IPS-18a (cell line): ENCODE results near the gene CHCHD5.

Experiments used
- H3K27ac ChIP-seq: one replicate; pipeline ENCODE4 v1.5.1; 2013; ENCODE audit warnings: low read length
- H3K27me3 ChIP-seq: one replicate; pipeline ENCODE4 v1.6.1; 2013; ENCODE audit warnings: mild to moderate bottlenecking, low read length; ENCODE audit not compliant: control insufficient read depth, insufficient read depth
- H3K36me3 ChIP-seq: one replicate; pipeline ENCODE4 v1.6.1; 2013; ENCODE audit warnings: low read depth, low read length; ENCODE audit not compliant: control insufficient read depth
- H3K4me1 ChIP-seq: one replicate; pipeline ENCODE4 v1.6.1; 2013; ENCODE audit warnings: low read depth, low read length; ENCODE audit not compliant: control insufficient read depth
- H3K4me3 ChIP-seq: one replicate; pipeline ENCODE4 v1.5.1; 2013; ENCODE audit warnings: low read length
- H3K9ac ChIP-seq: one replicate; pipeline ENCODE4 v1.6.1; 2013; ENCODE audit warnings: mild to moderate bottlenecking, low read length, moderate library complexity
- H3K9me3 ChIP-seq: one replicate; pipeline ENCODE4 v1.6.1; 2013; ENCODE audit warnings: low read depth, low read length; ENCODE audit not compliant: control insufficient read depth

CHCHD5 gene

GRCh38 chr2:112627060-112628040 lies 42.9 kb downstream of the CHCHD5 start:
- H3K27ac ChIP-seq: no peak overlapping the region

GRCh38 chr2:112629224-112629623 lies 44.8 kb downstream of the CHCHD5 start:
- Histone ChIP-seq H3K27ac (no peak overlapping the region), H3K27me3 (no peaks in the 10 kb centered on the region), H3K9ac (no peak overlapping the region), H3K4me1 (peaks cover 21% of the 10 kb centered on the region), H3K9me3 (no peaks in the 10 kb centered on the region), H3K4me3 (no peak overlapping the region), H3K36me3 (no peaks in the 10 kb centered on the region)

More at GRCh38 chr2:112627060-112628040, 42.9 kb downstream of the CHCHD5 start:
- no peak overlapping the region for H3K4me3 ChIP-seq
- no peak overlapping the region for H3K9ac ChIP-seq
- no peaks in the 10 kb centered on the region for H3K36me3 ChIP-seq
- H3K4me1 ChIP-seq: peaks cover 21% of the 10 kb centered on the region
- H3K27me3 ChIP-seq: no peaks in the 10 kb centered on the region
- no peaks in the 10 kb centered on the region for H3K9me3 ChIP-seq

GRCh38 chr2:112629823-112630222 lies 45.4 kb downstream of the CHCHD5 start:
- peaks cover 21% of the 10 kb centered on the region for H3K4me1 ChIP-seq
- H3K27me3 ChIP-seq: no peaks in the 10 kb centered on the region
- H3K27ac ChIP-seq: no peak overlapping the region
- H3K36me3 ChIP-seq: no peaks in the 10 kb centered on the region
- H3K9me3 ChIP-seq: no peaks in the 10 kb centered on the region
- no peak overlapping the region for H3K4me3 ChIP-seq
- no peak overlapping the region for H3K9ac ChIP-seq

GRCh38 chr2:112630268-112630667 lies 45.9 kb downstream of the CHCHD5 start:
- H3K4me1 ChIP-seq: peaks cover 21% of the 10 kb centered on the region
- no peak overlapping the region for H3K9ac ChIP-seq
- H3K36me3 ChIP-seq: no peaks in the 10 kb centered on the region
- H3K27me3 ChIP-seq: no peaks in the 10 kb centered on the region
- H3K4me3 ChIP-seq: no peak overlapping the region
- no peaks in the 10 kb centered on the region for H3K9me3 ChIP-seq
- H3K27ac ChIP-seq: no peak overlapping the region

- no peaks in the 10 kb centered on the region for H3K27me3 ChIP-seq
- no peaks in the 10 kb centered on the region for H3K36me3 ChIP-seq
- H3K9me3 ChIP-seq: no peaks in the 10 kb centered on the region
- H3K27ac ChIP-seq: no peak overlapping the region
- H3K4me3 ChIP-seq: no peak overlapping the region
- no peak overlapping the region for H3K9ac ChIP-seq
- H3K4me1 ChIP-seq: peaks cover 21% of the 10 kb centered on the region
Observed at GRCh38 chr2:112633708-112634107, 49.3 kb downstream of the CHCHD5 start.

GRCh38 chr2:112634153-112634873 lies 49.9 kb downstream of the CHCHD5 start:
- H3K27me3 ChIP-seq: no peaks in the 10 kb centered on the region
- H3K9me3 ChIP-seq: no peaks in the 10 kb centered on the region
- H3K27ac ChIP-seq: no peak overlapping the region
- no peak overlapping the region for H3K4me3 ChIP-seq
- peaks cover 21% of the 10 kb centered on the region for H3K4me1 ChIP-seq
- H3K36me3 ChIP-seq: no peaks in the 10 kb centered on the region
- H3K9ac ChIP-seq: no peak overlapping the region

GRCh38 chr2:112634874-112635157 lies 50.4 kb downstream of the CHCHD5 start:
- Histone ChIP-seq H3K27ac (no peak overlapping the region), H3K4me1 (peaks cover 20% of the 10 kb centered on the region), H3K36me3 (no peaks in the 10 kb centered on the region), H3K27me3 (no peaks in the 10 kb centered on the region), H3K4me3 (no peak overlapping the region), H3K9me3 (no peaks in the 10 kb centered on the region), H3K9ac (no peak overlapping the region)

- H3K27me3 ChIP-seq: no peaks in the 10 kb centered on the region
- H3K4me1 ChIP-seq: peaks cover 2% of the 10 kb centered on the region
- no peak overlapping the region for H3K4me3 ChIP-seq
- H3K27ac ChIP-seq: no peak overlapping the region
- no peaks in the 10 kb centered on the region for H3K9me3 ChIP-seq
- H3K9ac ChIP-seq: no peak overlapping the region
- H3K36me3 ChIP-seq: no peaks in the 10 kb centered on the region
Observed at GRCh38 chr2:112636605-112637288, 52.3 kb downstream of the CHCHD5 start.

GRCh38 chr2:112637289-112637660 lies 52.9 kb downstream of the CHCHD5 start:
- no peak overlapping the region for H3K27ac ChIP-seq
- H3K4me1 ChIP-seq: no peaks in the 10 kb centered on the region
- no peaks in the 10 kb centered on the region for H3K27me3 ChIP-seq
- no peaks in the 10 kb centered on the region for H3K36me3 ChIP-seq
- H3K9me3 ChIP-seq: no peaks in the 10 kb centered on the region
- H3K9ac ChIP-seq: no peak overlapping the region
- no peak overlapping the region for H3K4me3 ChIP-seq
